Fibroblast of gingiva (primary cell): ENCODE results near the gene CFAP221.

Experiments used
- DNase-seq: peaks from one replicate; pipeline ENCODE4 v3.0.0-alpha.2; 2011; ENCODE audit warnings: low read depth

Gene CFAP221

GRCh38 chr2:119699016-119699606, 154.9 kb downstream of the CFAP221 start:
- no peak for DNase-seq

GRCh38 chr2:119700866-119701265, 156.6 kb downstream of the CFAP221 start:
- DNase-seq: no peak

- DNase-seq: no peak
Measured at GRCh38 chr2:119701352-119701751, 157.1 kb downstream of the CFAP221 start.

GRCh38 chr2:119702203-119702917, 158.1 kb downstream of the CFAP221 start:
- no peak for DNase-seq

GRCh38 chr2:119702918-119703401, 158.7 kb downstream of the CFAP221 start:
- DNase-seq: peak; percentile 41

- DNase-seq: no peak
Measured at GRCh38 chr2:119703526-119703925, 159.3 kb downstream of the CFAP221 start.

GRCh38 chr2:119704670-119705120, 160.4 kb downstream of the CFAP221 start:
- DNase-seq: no peak

- DNase-seq: no peak
Measured at GRCh38 chr2:119706221-119706620, 162.0 kb downstream of the CFAP221 start.
